Suprapubic skin (tissue), 4 donors: ENCODE data around the gene PPP4R3B.

Experiments used
- EP300 ChIP-seq: sonication (generic); formaldehyde crosslinking; IDR thresholded peaks from one replicate; pipeline ENCODE4 v1.6.1; 2017; ENCODE audit warnings: antibody characterized with exemption
- POLR2A ChIP-seq, 2 donors: fragments of 450-650 bp; IDR thresholded peaks; one replicate each; pipeline ENCODE4 v1.6.1; 2017; ENCODE audit warnings: antibody characterized with exemption in 2 of 2, mild to moderate bottlenecking in 2 of 2, moderate library complexity in 2 of 2
- POLR2AphosphoS5 ChIP-seq, 3 donors: sonication (generic); formaldehyde crosslinking; IDR thresholded peaks; one replicate each; pipeline ENCODE4 v1.6.1; 2017; ENCODE audit warnings: antibody characterized with exemption in 3 of 3
- TF ChIP-seq, protein P1 (sequence below), 2 donors: fragments of 200-600 bp in 1 of 2; fragments of 450-650 bp in 1 of 2; sonication (generic) in 1 of 2; IDR thresholded peaks; one replicate each; pipeline ENCODE4 v1.5.1; 2016 to 2019; ENCODE audit warnings: antibody characterized with exemption in 2 of 2, mild to moderate bottlenecking in 1 of 2, moderate library complexity in 1 of 2

DNA sequence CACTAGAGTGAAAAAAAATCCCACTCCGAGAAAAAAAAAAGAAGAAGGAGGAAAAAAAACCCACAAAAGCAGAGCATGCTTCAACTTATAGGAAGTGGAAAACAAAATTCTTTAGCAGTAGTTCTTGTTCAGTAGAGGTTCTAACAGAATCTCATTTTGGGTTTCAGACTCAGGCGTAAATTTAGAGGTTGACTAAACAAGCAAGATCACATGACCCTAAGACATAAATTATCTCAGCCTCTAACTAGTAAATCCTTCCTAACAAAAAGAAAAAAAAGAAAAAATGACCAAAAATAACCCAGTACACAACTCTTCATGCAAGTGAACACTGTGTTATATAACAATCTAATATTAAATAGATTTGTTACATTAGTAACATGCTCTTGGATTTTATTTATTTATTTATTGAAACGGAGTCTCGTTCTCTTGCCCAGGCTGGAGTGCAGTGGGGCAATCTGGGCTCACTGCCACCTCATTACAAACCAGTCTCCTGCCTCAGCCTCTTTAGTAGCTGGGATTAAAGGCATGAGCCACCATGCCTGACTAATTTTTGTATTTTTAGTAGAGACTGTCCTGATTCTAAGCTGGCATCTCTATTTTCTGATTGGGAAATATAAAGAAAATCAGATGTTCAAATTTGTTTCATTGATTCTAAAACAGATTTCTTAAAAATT is 35.4 kb downstream of the PPP4R3B start:
- no peak for TF ChIP-seq POLR2A (IDR thresholded peaks at IDR 0.05)
- TF ChIP-seq, protein P1, sequence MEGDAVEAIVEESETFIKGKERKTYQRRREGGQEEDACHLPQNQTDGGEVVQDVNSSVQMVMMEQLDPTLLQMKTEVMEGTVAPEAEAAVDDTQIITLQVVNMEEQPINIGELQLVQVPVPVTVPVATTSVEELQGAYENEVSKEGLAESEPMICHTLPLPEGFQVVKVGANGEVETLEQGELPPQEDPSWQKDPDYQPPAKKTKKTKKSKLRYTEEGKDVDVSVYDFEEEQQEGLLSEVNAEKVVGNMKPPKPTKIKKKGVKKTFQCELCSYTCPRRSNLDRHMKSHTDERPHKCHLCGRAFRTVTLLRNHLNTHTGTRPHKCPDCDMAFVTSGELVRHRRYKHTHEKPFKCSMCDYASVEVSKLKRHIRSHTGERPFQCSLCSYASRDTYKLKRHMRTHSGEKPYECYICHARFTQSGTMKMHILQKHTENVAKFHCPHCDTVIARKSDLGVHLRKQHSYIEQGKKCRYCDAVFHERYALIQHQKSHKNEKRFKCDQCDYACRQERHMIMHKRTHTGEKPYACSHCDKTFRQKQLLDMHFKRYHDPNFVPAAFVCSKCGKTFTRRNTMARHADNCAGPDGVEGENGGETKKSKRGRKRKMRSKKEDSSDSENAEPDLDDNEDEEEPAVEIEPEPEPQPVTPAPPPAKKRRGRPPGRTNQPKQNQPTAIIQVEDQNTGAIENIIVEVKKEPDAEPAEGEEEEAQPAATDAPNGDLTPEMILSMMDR (IDR thresholded peaks at IDR 0.05) = no peak
- TF ChIP-seq EP300 = no peak
- no peak for TF ChIP-seq POLR2AphosphoS5 (IDR thresholded peaks at IDR 0.05)
